Measurements from ENCODE around the gene ATN1.
"Not testable (repeated sequence)": the region's sequence is repeated elsewhere in the genome, so short reads cannot be mapped to it uniquely, and the experiment has no call there.

ATN1 gene

GRCh38 chr12:6904280-6905276 lies 23.2 kb upstream of the ATN1 start, which contains the start of gene LRRC23:
LRRC23 (plus strand) TSS chr12:6904822; CDS start chr12:6905634, 812 bp downstream.
- peak; percentile 97 to 99 for DNase-seq (ENCODE audit: low read depth in 2 of 2)

- no peak for DNase-seq (ENCODE audit: low read depth in 2 of 2)
Observed at GRCh38 chr12:6905414-6906040, 22.2 kb upstream of the ATN1 start.

GRCh38 chr12:6908141-6908540 lies 19.6 kb upstream of the ATN1 start:
- DNase-seq (ENCODE audit: low read depth in 2 of 2): not testable (repeated sequence)

- no peak for DNase-seq (ENCODE audit: low read depth in 2 of 2)
Observed at GRCh38 chr12:6909421-6910145, 18.2 kb upstream of the ATN1 start.

GRCh38 chr12:6912164-6912935 lies 15.4 kb upstream of the ATN1 start:
- no peak for DNase-seq (ENCODE audit: low read depth in 2 of 2)

GRCh38 chr12:6914246-6914946 lies 13.4 kb upstream of the ATN1 start, which contains the start of gene ENO2:
ENO2 (plus strand) TSS chr12:6914580; CDS start chr12:6915833, 1,253 bp downstream.
- DNase-seq (ENCODE audit: low read depth in 2 of 2): peak; percentile 69 to 72

GRCh38 chr12:6914947-6915788 lies 12.6 kb upstream of the ATN1 start:
- DNase-seq (ENCODE audit: low read depth in 2 of 2): no peak

GRCh38 chr12:6915789-6916285 lies 11.9 kb upstream of the ATN1 start:
- DNase-seq (ENCODE audit: low read depth in 2 of 2): no peak

GRCh38 chr12:6916426-6917200 lies 11.1 kb upstream of the ATN1 start:
- no peak for DNase-seq (ENCODE audit: low read depth in 2 of 2)

- DNase-seq (ENCODE audit: low read depth in 2 of 2): no peak
Observed at GRCh38 chr12:6917491-6918231, 10.1 kb upstream of the ATN1 start.

- no peak for DNase-seq (ENCODE audit: low read depth in 2 of 2)
Observed at GRCh38 chr12:6919588-6919987, 8.2 kb upstream of the ATN1 start.

GRCh38 chr12:6921539-6921938 lies 6.2 kb upstream of the ATN1 start:
- DNase-seq (ENCODE audit: low read depth in 2 of 2): no peak

- no peak for DNase-seq (ENCODE audit: low read depth in 2 of 2)
Observed at GRCh38 chr12:6921996-6922946, 5.5 kb upstream of the ATN1 start.

GRCh38 chr12:6923003-6923732 lies 4.6 kb upstream of the ATN1 start:
- DNase-seq (ENCODE audit: low read depth in 2 of 2): no peak

- DNase-seq (ENCODE audit: low read depth in 2 of 2): no peak
Observed at GRCh38 chr12:6923851-6924250, 3.9 kb upstream of the ATN1 start.

GRCh38 chr12:6925239-6925539 lies 2.6 kb upstream of the ATN1 start:
- DNase-seq (ENCODE audit: low read depth in 2 of 2): no peak
